Endothelial cell of umbilical vein (primary cell): ENCODE results near the gene PUM2. TPM values are rescaled to one million over a fixed set of nuclear protein-coding genes. Genes with fewer than 3 reads are reported as not detected.

Experiments used
- BruUV-seq: library from RNA; stranded (reverse); fragments of 400-500 nt; replicated peaks from 2 replicates; lab custom pipeline; 2021; lab: Mats Ljungman, UMichigan
- CTCF ChIA-PET: fragments of 300-600, 350-600 bp; sonication (Branson Sonifier 250); formaldehyde crosslinking; loops from one replicate; lab custom pipeline; 2021; ENCODE audit warnings: antibody characterized with exemption, inconsistent platforms; lab: Charles Lee
- POLR2A ChIA-PET: fragments of 300-600, 350-600 bp; sonication (Branson Sonifier 250); formaldehyde crosslinking; loops from one replicate; lab custom pipeline; 2021; ENCODE audit warnings: antibody characterized with exemption, inconsistent platforms; lab: Charles Lee
- DNase-seq: peaks from one replicate; pipeline ENCODE4 v3.0.0-alpha.2; 2011; ENCODE audit warnings: low read depth, low spot score
- FAIRE-seq: peaks from 2 replicates; lab custom pipeline; 2011; peaks lifted over from hg19 to GRCh38; lab: Jason Lieb, UNC
- H2AFZ ChIP-seq: 2 replicates; pipeline ENCODE4 v1.6.0; 2012; ENCODE audit warnings: low read depth, low read length, control low read depth, inconsistent platforms
- H3K27ac ChIP-seq: 2 replicates; pipeline ENCODE4 v1.5.1; 2011; ENCODE audit warnings: low read depth, mild to moderate bottlenecking, control low read depth, low read length, moderate library complexity; ENCODE audit not compliant: insufficient read depth
- H3K27me3 ChIP-seq, 2 experiments: 2 replicates each; pipeline versions ENCODE4 v1.6.0 to v1.6.1; 2011; ENCODE audit warnings: low read length in 2 of 2, mixed read lengths in 1 of 2; ENCODE audit not compliant: control insufficient read depth in 2 of 2, insufficient read depth in 2 of 2
- H3K36me3 ChIP-seq, 2 experiments: 2 replicates in 1 of 2; 3 replicates in 1 of 2; pipeline ENCODE4 v1.5.1; 2011; ENCODE audit warnings: low read length in 2 of 2, mild to moderate bottlenecking in 1 of 2, moderate library complexity in 1 of 2; ENCODE audit not compliant: control insufficient read depth in 2 of 2, insufficient read depth in 2 of 2; ENCODE audit errors: extremely low read depth in 1 of 2
- H3K4me1 ChIP-seq: 3 replicates; pipeline ENCODE4 v1.5.1; 2011; ENCODE audit warnings: mild to moderate bottlenecking, low read length; ENCODE audit not compliant: control insufficient read depth, insufficient read depth; ENCODE audit errors: extremely low read depth
- H3K4me2 ChIP-seq: 2 replicates; pipeline ENCODE4 v1.6.1; 2011; ENCODE audit warnings: low read length, control low read depth, mixed read lengths; ENCODE audit not compliant: insufficient read depth
- H3K4me3 ChIP-seq, 3 experiments: fragments of 200-600 bp in 1 of 3; sonication (generic), shearing (Covaris generic) in 1 of 3; replicated peaks in 1 of 3; 2 replicates each; pipeline ENCODE4 v1.5.1; 2011 to 2016; ENCODE audit warnings: control low read depth in 3 of 3, low read length in 3 of 3, mild to moderate bottlenecking in 2 of 3, inconsistent platforms in 1 of 3, low read depth in 1 of 3, moderate library complexity in 1 of 3; ENCODE audit not compliant: insufficient read depth in 1 of 3
- H3K79me2 ChIP-seq: 2 replicates; pipeline ENCODE4 v1.6.0; 2012; ENCODE audit warnings: low read length, inconsistent platforms; ENCODE audit not compliant: control insufficient read depth, insufficient read depth
- H3K9ac ChIP-seq: replicated peaks from 2 replicates; pipeline ENCODE3; 2011; ENCODE audit warnings: low read length, control low read depth; ENCODE audit not compliant: insufficient read depth; ENCODE audit errors: extremely low read depth
- H3K9me1 ChIP-seq: replicated peaks from 3 replicates; pipeline ENCODE4 v1.6.0; 2011; ENCODE audit warnings: mild to moderate bottlenecking, low read length; ENCODE audit not compliant: control insufficient read depth, insufficient read depth; ENCODE audit errors: extremely low read depth
- H3K9me3 ChIP-seq: replicated peaks from 2 replicates; pipeline ENCODE4 v1.5.1; 2012; ENCODE audit warnings: low read length, inconsistent platforms; ENCODE audit not compliant: control insufficient read depth, insufficient read depth
- H4K20me1 ChIP-seq: replicated peaks from 2 replicates; pipeline ENCODE3; 2011; ENCODE audit warnings: mild to moderate bottlenecking, low read length; ENCODE audit not compliant: control insufficient read depth, insufficient read depth; ENCODE audit errors: extremely low read depth
- CTCF ChIP-seq, 2 donors: IDR thresholded peaks; 1 replicate in 1 of 2; 2 replicates in 1 of 2; pipeline ENCODE4 v1.5.1; 2011; ENCODE audit warnings: low read length in 2 of 2, mild to moderate bottlenecking in 2 of 2, moderate library complexity in 2 of 2, control low read depth in 1 of 2, inconsistent platforms in 1 of 2, low read depth in 1 of 2; ENCODE audit not compliant: insufficient read depth in 1 of 2; ENCODE audit errors: extremely low read depth in 1 of 2
- EZH2 ChIP-seq: IDR thresholded peaks from 2 replicates; pipeline ENCODE4 v1.6.1; 2012; ENCODE audit warnings: borderline replicate concordance, low read depth, mild to moderate bottlenecking, moderate library complexity, low read length, inconsistent platforms; ENCODE audit not compliant: severe bottlenecking
- FOS ChIP-seq: IDR thresholded peaks from 2 replicates; pipeline ENCODE4 v1.6.1; 2011; ENCODE audit warnings: mild to moderate bottlenecking, low read length, moderate library complexity, borderline replicate concordance; ENCODE audit not compliant: insufficient read depth
- GATA2 ChIP-seq: IDR thresholded peaks from 2 replicates; pipeline ENCODE4 v1.7.0; 2011; ENCODE audit warnings: low read depth, mild to moderate bottlenecking, moderate library complexity, mixed read lengths, low read length; ENCODE audit not compliant: insufficient read length, insufficient read depth
- JUN ChIP-seq: IDR thresholded peaks from 2 replicates; pipeline ENCODE4 v1.6.1; 2011; ENCODE audit warnings: borderline replicate concordance, low read depth; ENCODE audit not compliant: insufficient read length, insufficient read depth
- MAX ChIP-seq: IDR thresholded peaks from 2 replicates; pipeline ENCODE4 v1.6.1; 2011; ENCODE audit not compliant: insufficient read depth, insufficient read length
- MYC ChIP-seq: IDR thresholded peaks from one replicate; pipeline ENCODE4 v1.6.1; 2011; ENCODE audit warnings: mild to moderate bottlenecking, low read depth, low read length
- POLR2A ChIP-seq: IDR thresholded peaks from 2 replicates; pipeline ENCODE4 v1.6.1; 2012; ENCODE audit warnings: low read depth, mild to moderate bottlenecking, control low read depth, low read length
- POLR2AphosphoS5 ChIP-seq: IDR thresholded peaks from 2 replicates; pipeline ENCODE4 v1.6.1; 2012; ENCODE audit warnings: low read depth, mild to moderate bottlenecking, control low read depth, low read length, moderate library complexity; ENCODE audit not compliant: insufficient read depth
- dilution Hi-C: fragments of 300-500 bp; cut with MboI; formaldehyde crosslinking; loops from one replicate; pipeline ENCODE4 v1.15.0; 2019; ENCODE audit warnings: low sequenced_read_pairs; ENCODE audit not compliant: extremely low pct_ligation_motif_present
- intact Hi-C: fragments of 100-400 bp; cut with micrococcal nuclease; formaldehyde crosslinking; loops from one replicate; pipeline ENCODE4 v1.10.0; 2022
- polyA plus RNA-seq, 4 experiments: library from polyadenylated mRNA; depleted of rRNA in 3 of 4; stranded (reverse) in 3 of 4; unstranded in 1 of 4; fragments of >200 nt; gene quantifications; 2 replicates each; pipeline versions ENCODE4 v1.2.1 to v1.2.3, GENCODE V29; 2011 to 2012; ENCODE audit warnings: missing spikeins in 1 of 4
- total RNA-seq: library from RNA; stranded (reverse); gene quantifications from 2 replicates; pipeline ENCODE4 v1.2.3, GENCODE V29; 2021

PUM2 gene
- total and polyA plus RNA-seq, 2 donors (not counting 3 experiments of a cell fraction or from before 2014, with no cell fraction given), result 32.9 to 83.7 TPM

- DNase-seq (peak; percentile 60), FAIRE-seq (no peak)
- ChIA-PET POLR2A (no interaction called here), CTCF (interaction anchor here (1.9 kb wide), 1 partner anchor 24 kb away, joined by 9 read pairs; no protein-coding TSS in a partner anchor)
- Histone ChIP-seq H3K9me1 (no peaks in the 10 kb centered on the region), H3K4me2 (peak overlapping the region; percentile 99), H3K9ac (peak overlapping the region; percentile 95), H2AFZ (peak overlapping the region; percentile 41), H3K36me3 (peaks cover 0 to 3% of the 10 kb centered on the region in 2 experiments), H3K4me1 (peaks cover 31% of the 10 kb centered on the region), H3K4me3 (peak overlapping the region; percentile 99 to 100 (median 100)), H3K79me2 (peaks cover 53% of the 10 kb centered on the region), H3K27me3 (no peaks in the 10 kb centered on the region), H3K27ac (peak overlapping the region; percentile 88), H4K20me1 (peaks cover 17% of the 10 kb centered on the region), H3K9me3 (no peaks in the 10 kb centered on the region)
- BruUV-seq, result no TSS peak
- intact Hi-C loops, result loop anchor here (1.0 to 5.0 kb wide), 2 partner anchors 24 to 298 kb away; partner anchors contain the start of gene LAPTM4A
- dilution Hi-C loops, result no loop called here
- TF ChIP-seq POLR2AphosphoS5 (peak; percentile 68), MYC (no peak)
These were observed 467 bp downstream of the PUM2 start for GRCh38 chr2:20350041-20350712.

- peak overlapping the region; percentile 99 for H3K4me2 ChIP-seq
- ChIA-PET POLR2A (no interaction called here), CTCF (interaction anchor here (1.9 kb wide), 1 partner anchor 23 kb away, joined by 9 read pairs; no protein-coding TSS in a partner anchor)
- H3K79me2 ChIP-seq, result peaks cover 60% of the 10 kb centered on the region
- H3K9ac ChIP-seq, result peak overlapping the region; percentile 95
- TSS peak; percentile 34 for BruUV-seq
- no peaks in the 10 kb centered on the region for H3K9me1 ChIP-seq
- peaks cover 17% of the 10 kb centered on the region for H4K20me1 ChIP-seq
- no peaks in the 10 kb centered on the region for H3K9me3 ChIP-seq
- peak overlapping the region; percentile 99 to 100 (median 100) for H3K4me3 ChIP-seq
- dilution Hi-C loops, result no loop called here
- DNase-seq (peak; percentile 34), FAIRE-seq (no peak)
- peaks cover 0 to 3% of the 10 kb centered on the region in 2 experiments for H3K36me3 ChIP-seq
- H3K4me1 ChIP-seq, result peaks cover 31% of the 10 kb centered on the region
- no peak for TF ChIP-seq POLR2AphosphoS5
- TF ChIP-seq MAX, result no peak
- TF ChIP-seq FOS, result no peak
- no peak for TF ChIP-seq MYC
- TF ChIP-seq EZH2, result no peak
- no peak for TF ChIP-seq POLR2A
- no peak for TF ChIP-seq JUN
- no peak for TF ChIP-seq CTCF (IDR thresholded peaks at IDR 0.05; ENCODE audit: extremely low read depth in 1 of 2, insufficient read depth in 1 of 2, low read depth in 1 of 2, low read length in 2 of 2)
- no peak for TF ChIP-seq GATA2
- no peaks in the 10 kb centered on the region for H3K27me3 ChIP-seq
- H3K27ac ChIP-seq, result peak overlapping the region; percentile 88
- H2AFZ ChIP-seq, result no peak overlapping the region
- intact Hi-C loops, result no loop called here
These were observed 1.1 kb downstream of the PUM2 start for GRCh38 chr2:20349513-20349921.
